GM12892 (cell line): ENCODE results near the gene CERT1.

ENCODE experiments used
- POLR2A ChIP-seq: IDR thresholded peaks from 2 replicates; pipeline ENCODE4 v1.6.1; 2011; ENCODE audit warnings: low read depth, low read length, control low read depth
- TAF1 ChIP-seq: IDR thresholded peaks from 2 replicates; pipeline ENCODE4 v1.6.1; 2011; ENCODE audit warnings: low read depth, mild to moderate bottlenecking, control low read depth, low read length, borderline replicate concordance

GRCh38 chr5:75510836-75511434 is 494 bp downstream of the CERT1 start:
- TF ChIP-seq TAF1 (no peak), POLR2A (no peak)
